PC-9 (cell line): ENCODE data around the gene TPP1. TPM values are rescaled to one million over a fixed set of nuclear protein-coding genes. Genes with fewer than 3 reads are reported as not detected.

Source experiments
- BruUV-seq: library from RNA; stranded (reverse); fragments of 400-500 nt; replicated peaks from 2 replicates; lab custom pipeline; 2021; lab: Mats Ljungman, UMichigan
- CTCF ChIA-PET: fragments of 300-600 bp; sonication (Branson Sonifier 250); formaldehyde crosslinking; loops from one replicate; lab custom pipeline; 2022; ENCODE audit warnings: antibody characterized with exemption; lab: Charles Lee
- POLR2A ChIA-PET: fragments of 300-600 bp; sonication (Branson Sonifier 250); formaldehyde crosslinking; loops from one replicate; lab custom pipeline; 2022; ENCODE audit warnings: antibody characterized with exemption; ENCODE audit not compliant: unreplicated experiment; lab: Charles Lee
- DNase-seq, 2 experiments: peaks; one replicate each; pipeline versions ENCODE4 v3.0.0 to v3.0.0-alpha.2; 2015 to 2022; ENCODE audit warnings: mixed read lengths in 1 of 2
- H2AFZ ChIP-seq: fragments of 200-600 bp; sonication (generic); 2 replicates; pipeline ENCODE4 v1.8.1; 2017; ENCODE audit warnings: antibody characterized with exemption
- H3F3A ChIP-seq: fragments of 200-600 bp; sonication (generic); 2 replicates; pipeline ENCODE4 v1.8.1; 2017; ENCODE audit warnings: antibody characterized with exemption, mild to moderate bottlenecking, low read depth; ENCODE audit not compliant: insufficient read depth
- H3K27ac ChIP-seq: fragments of 200-600 bp; sonication (generic); 2 replicates; pipeline ENCODE4 v1.6.1; 2016; ENCODE audit warnings: mixed run types
- H3K27me3 ChIP-seq: fragments of 200-600 bp; sonication (generic); 2 replicates; pipeline ENCODE4 v1.6.1; 2016; ENCODE audit warnings: low read depth, mixed run types; ENCODE audit not compliant: insufficient read depth
- H3K36me3 ChIP-seq: fragments of 200-600 bp; sonication (generic); 2 replicates; pipeline ENCODE4 v1.6.1; 2016; ENCODE audit warnings: low read depth, mixed run types
- H3K4me1 ChIP-seq: fragments of 200-600 bp; sonication (generic); replicated peaks from 2 replicates; pipeline ENCODE4 v1.6.1; 2016; ENCODE audit warnings: mixed run types; ENCODE audit not compliant: insufficient read depth
- H3K4me2 ChIP-seq: fragments of 200-600 bp; sonication (generic); 2 replicates; pipeline ENCODE4 v1.6.1; 2017; ENCODE audit warnings: mixed run types
- H3K4me3 ChIP-seq: fragments of 200-600 bp; sonication (generic); 2 replicates; pipeline ENCODE4 v1.6.1; 2016; ENCODE audit warnings: mixed run types
- H3K79me2 ChIP-seq: fragments of 200-600 bp; sonication (generic); 2 replicates; pipeline ENCODE4 v1.6.1; 2017; ENCODE audit warnings: low read depth, mixed run types
- H3K9me2 ChIP-seq: fragments of 200-600 bp; sonication (generic); 2 replicates; pipeline ENCODE4 v1.8.1; 2017; ENCODE audit warnings: mild to moderate bottlenecking; ENCODE audit not compliant: insufficient read depth
- H3K9me3 ChIP-seq: fragments of 200-600 bp; sonication (generic); 2 replicates; pipeline ENCODE4 v1.8.1; 2016; ENCODE audit warnings: low read depth; ENCODE audit not compliant: insufficient read depth
- H4K20me1 ChIP-seq: fragments of 200-600 bp; sonication (generic); 2 replicates; pipeline ENCODE4 v1.8.1; 2017; ENCODE audit not compliant: insufficient read depth
- CTCF ChIP-seq: fragments of 200-600 bp; sonication (generic); conservative IDR thresholded peaks from 2 replicates; pipeline ENCODE4 v1.6.1; 2017; ENCODE audit warnings: mixed run types, antibody characterized with exemption, mild to moderate bottlenecking, moderate library complexity
- EZH2 ChIP-seq: fragments of 200-600 bp; sonication (generic); IDR thresholded peaks from 2 replicates; pipeline ENCODE4 v1.8.0; 2017; ENCODE audit warnings: antibody characterized with exemption, low read depth
- intact Hi-C: fragments of 100-400 bp; cut with micrococcal nuclease; formaldehyde crosslinking; loops from one replicate; pipeline ENCODE4 v1.10.0; 2022; ENCODE audit not compliant: unreplicated experiment
- total RNA-seq: library from RNA; stranded (reverse); gene quantifications from 2 replicates; pipeline ENCODE4 v1.2.3, GENCODE V29; 2021

TPP1 gene
- total RNA-seq, 1 experiment from 2014 or later = 31.4 TPM

- H4K20me1 ChIP-seq = no peaks in the 10 kb centered on the region
- no peaks in the 10 kb centered on the region for H3F3A ChIP-seq
- H3K36me3 ChIP-seq = no peaks in the 10 kb centered on the region
- H2AFZ ChIP-seq = no peak overlapping the region
- TF ChIP-seq EZH2 (no peak), CTCF (no peak)
- no peak for DNase-seq
- no peak overlapping the region for H3K27ac ChIP-seq
- H3K4me1 ChIP-seq = no peaks in the 10 kb centered on the region
- no peaks in the 10 kb centered on the region for H3K9me2 ChIP-seq
- no peaks in the 10 kb centered on the region for H3K9me3 ChIP-seq
- no peak overlapping the region for H3K4me2 ChIP-seq
- H3K79me2 ChIP-seq = no peaks in the 10 kb centered on the region
- H3K4me3 ChIP-seq = no peak overlapping the region
- POLR2A ChIA-PET = interaction anchor here (0.5 to 0.7 kb wide), 2 partner anchors 11 to 16 kb away, joined by 3 to 11 read pairs; partner anchors contain the start of gene TAF10
- intact Hi-C loops = no loop called here
- H3K27me3 ChIP-seq = no peaks in the 10 kb centered on the region
- CTCF ChIA-PET = no interaction called here
- BruUV-seq = no TSS peak
These were observed 8.6 kb upstream of the TPP1 start for GRCh38 chr11:6627762-6628241.

GRCh38 chr11:6626971-6627761 is 7.9 kb upstream of the TPP1 start:
- DNase-seq = no peak
- Histone ChIP-seq H3K4me3 (no peak overlapping the region), H2AFZ (no peak overlapping the region), H3K9me3 (no peaks in the 10 kb centered on the region), H4K20me1 (no peaks in the 10 kb centered on the region), H3K27ac (no peak overlapping the region), H3K4me2 (no peak overlapping the region), H3K9me2 (no peaks in the 10 kb centered on the region), H3F3A (no peaks in the 10 kb centered on the region), H3K27me3 (no peaks in the 10 kb centered on the region), H3K79me2 (no peaks in the 10 kb centered on the region), H3K4me1 (no peaks in the 10 kb centered on the region), H3K36me3 (no peaks in the 10 kb centered on the region)
- TF ChIP-seq EZH2 (no peak), CTCF (no peak)
- intact Hi-C loops = no loop called here
- POLR2A ChIA-PET = interaction anchor here (0.5 to 0.7 kb wide), 2 partner anchors 12 to 15 kb away, joined by 3 to 11 read pairs; partner anchors contain the start of gene TAF10
- CTCF ChIA-PET = no interaction called here
- BruUV-seq = no TSS peak

GRCh38 chr11:6625832-6626420 is 6.7 kb upstream of the TPP1 start:
- H2AFZ ChIP-seq = no peak overlapping the region
- no peaks in the 10 kb centered on the region for H3F3A ChIP-seq
- no TSS peak for BruUV-seq
- H3K27ac ChIP-seq = no peak overlapping the region
- H4K20me1 ChIP-seq = no peaks in the 10 kb centered on the region
- ChIA-PET CTCF (no interaction called here), POLR2A (no interaction called here)
- H3K9me2 ChIP-seq = no peaks in the 10 kb centered on the region
- H3K4me3 ChIP-seq = no peak overlapping the region
- no peaks in the 10 kb centered on the region for H3K4me1 ChIP-seq
- DNase-seq = no peak
- no peaks in the 10 kb centered on the region for H3K27me3 ChIP-seq
- no peaks in the 10 kb centered on the region for H3K36me3 ChIP-seq
- TF ChIP-seq CTCF (no peak), EZH2 (no peak)
- no peak overlapping the region for H3K4me2 ChIP-seq
- H3K9me3 ChIP-seq = no peaks in the 10 kb centered on the region
- intact Hi-C loops = no loop called here
- H3K79me2 ChIP-seq = no peaks in the 10 kb centered on the region
